Measurements from ENCODE around the gene AGBL5.
A peak's percentile ranks its signal among the peaks of the same experiment; 100 is the strongest.

AGBL5 gene

GRCh38 chr2:27050996-27051901, at the start of gene AGBL5:
TSS of gene AGBL5 (plus strand) at chr2:27051668. CDS start at chr2:27052959, 1,291 bp downstream.
- peak; percentile 94 for DNase-seq

DNA sequence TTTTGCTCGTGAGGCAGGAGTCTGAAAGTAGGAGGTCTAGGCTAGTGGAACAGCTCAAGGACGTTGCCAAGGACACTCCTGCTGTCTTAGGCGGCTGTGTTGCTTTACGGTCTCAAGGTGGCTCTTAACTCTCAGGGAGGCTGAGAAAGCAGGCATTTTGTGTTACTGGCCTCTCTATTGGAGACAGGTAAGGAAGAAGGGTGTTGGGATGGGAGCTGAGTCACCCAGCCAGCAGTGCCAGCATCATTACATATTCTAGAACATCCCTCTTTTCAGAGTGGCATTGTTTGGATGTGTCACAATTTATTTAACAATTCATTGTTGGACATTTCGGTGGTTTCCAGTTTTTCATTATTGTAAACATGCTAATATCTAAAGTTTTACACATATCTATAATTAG, 49.5 kb upstream of the AGBL5 start:
- DNase-seq: no peak

DNA sequence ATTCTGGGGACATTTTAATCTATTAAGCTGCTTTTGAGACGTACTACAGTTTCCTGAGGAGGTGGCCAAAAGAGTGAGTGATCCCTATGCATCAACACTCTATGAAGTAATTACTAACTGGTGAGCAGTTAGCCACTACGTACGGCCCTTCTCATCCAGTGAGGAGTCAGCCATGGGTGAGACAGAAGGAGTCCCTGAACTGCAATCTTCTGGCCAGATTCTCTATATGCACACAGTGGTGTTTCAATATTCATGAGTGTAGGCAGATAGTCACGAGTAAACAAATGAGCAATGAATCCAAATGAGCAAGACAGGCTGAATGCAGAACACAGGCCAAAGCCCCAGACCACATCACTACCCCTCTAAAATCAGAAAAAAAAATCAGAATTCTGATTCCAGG, 48.5 kb upstream of the AGBL5 start:
- DNase-seq: no peak

DNA sequence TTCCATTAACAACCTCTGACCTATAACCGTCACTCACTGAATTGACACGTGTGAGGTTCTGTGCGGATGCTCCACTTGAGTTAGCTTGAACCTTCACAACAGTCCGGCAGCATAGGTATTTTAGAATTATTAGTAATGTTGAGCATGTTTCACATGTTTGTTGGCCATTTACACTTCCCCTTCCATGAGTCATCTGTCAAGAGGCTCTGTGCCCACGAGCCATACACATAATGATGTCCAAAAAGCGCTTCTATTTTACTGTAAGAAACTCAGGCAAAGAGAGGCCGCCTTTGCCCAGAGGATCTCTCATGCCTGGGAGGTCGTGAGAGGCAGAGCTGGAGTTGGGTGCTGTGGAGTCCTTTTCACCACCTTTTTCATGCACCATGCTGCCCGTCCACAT, 47.6 kb upstream of the AGBL5 start:
- no peak for DNase-seq

DNA sequence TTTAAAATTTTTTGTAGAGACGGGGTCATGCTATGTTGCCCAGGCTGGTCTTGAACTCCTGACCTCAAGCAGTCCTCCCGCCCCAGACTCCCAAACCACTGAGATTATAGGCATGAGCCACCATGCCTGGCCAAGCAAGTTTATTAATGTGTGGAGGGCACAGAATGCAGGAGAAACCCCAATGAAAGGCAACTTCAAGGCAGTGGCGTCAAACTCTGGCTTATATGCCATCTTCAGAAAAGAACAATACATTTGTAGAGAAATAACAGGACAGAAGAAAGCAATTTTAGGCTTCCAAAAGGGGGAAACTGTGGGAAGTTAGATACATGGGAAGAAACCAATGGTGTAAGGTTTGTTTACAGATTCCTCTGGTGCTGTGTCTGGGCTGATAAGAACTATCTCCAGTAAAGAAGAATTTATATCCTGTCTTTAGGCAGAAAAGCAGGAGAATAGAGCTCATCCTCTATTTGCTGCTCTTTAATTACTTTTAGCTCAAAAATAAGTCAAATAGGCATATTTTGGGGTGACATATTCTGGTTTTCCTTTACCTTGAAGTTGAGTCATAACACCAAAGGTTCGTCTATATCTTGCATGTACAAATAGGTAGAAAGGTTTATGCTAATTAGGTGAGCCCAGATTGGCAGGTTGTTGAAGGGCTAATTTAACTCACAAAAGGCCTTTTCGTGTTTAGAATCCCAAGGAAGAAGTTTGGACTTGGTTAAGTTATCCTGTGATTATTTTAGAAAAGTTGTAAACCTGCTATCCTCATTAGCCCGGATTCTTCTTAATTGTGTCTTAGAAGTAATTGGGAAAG, 44.7 kb upstream of the AGBL5 start:
- no peak for DNase-seq

DNA sequence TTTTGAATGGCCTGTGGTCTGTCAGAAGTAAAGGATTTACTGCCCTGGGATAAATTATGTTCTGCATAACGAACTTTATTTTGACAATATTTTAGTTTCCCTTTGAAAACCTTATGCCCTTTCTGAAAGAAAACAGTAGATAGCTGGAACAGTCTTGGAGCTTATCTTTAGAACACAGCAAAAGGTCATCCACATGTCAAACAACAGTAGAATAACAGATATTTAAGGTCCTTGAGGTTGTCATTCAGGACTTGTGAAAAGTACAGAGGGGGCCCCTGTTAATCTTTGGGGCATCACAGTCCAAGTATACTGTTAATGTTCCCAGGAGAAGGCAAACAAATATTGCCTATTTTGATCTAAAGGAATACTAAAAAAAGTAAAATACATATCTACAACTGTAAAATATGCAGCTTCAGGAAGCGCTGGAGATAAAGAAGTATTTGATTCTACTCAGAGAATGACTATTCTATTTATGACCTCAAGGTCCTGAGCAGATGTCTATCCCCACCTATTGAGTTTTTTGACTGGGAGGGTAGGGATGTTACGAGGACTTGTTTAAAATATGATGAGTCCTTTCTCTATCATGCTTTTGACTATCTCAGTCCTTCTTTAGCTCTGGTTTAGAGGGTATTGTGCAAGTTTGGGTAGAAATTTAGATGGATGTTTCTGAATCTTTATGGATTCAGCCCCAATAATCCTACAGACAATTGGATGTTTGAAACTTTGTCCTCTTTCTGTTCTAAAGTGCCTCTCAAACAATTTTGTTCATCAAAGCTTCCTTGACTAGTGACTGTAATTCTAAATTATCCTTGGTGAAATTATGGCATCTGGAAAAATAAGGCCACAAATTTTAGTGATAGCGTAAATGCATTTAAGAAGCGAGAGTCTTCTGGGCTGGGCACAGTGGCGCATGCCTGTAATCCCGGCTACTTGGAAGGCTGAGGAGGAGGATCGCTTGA, 43.8 kb upstream of the AGBL5 start:
- no peak for DNase-seq

- no peak for DNase-seq
These were observed 42.8 kb upstream of the AGBL5 start for GRCh38 chr2:27008678-27009077.

GRCh38 chr2:27009083-27009482, 42.4 kb upstream of the AGBL5 start:
- no peak for DNase-seq

GRCh38 chr2:27009716-27010115, 41.8 kb upstream of the AGBL5 start:
- no peak for DNase-seq

DNA sequence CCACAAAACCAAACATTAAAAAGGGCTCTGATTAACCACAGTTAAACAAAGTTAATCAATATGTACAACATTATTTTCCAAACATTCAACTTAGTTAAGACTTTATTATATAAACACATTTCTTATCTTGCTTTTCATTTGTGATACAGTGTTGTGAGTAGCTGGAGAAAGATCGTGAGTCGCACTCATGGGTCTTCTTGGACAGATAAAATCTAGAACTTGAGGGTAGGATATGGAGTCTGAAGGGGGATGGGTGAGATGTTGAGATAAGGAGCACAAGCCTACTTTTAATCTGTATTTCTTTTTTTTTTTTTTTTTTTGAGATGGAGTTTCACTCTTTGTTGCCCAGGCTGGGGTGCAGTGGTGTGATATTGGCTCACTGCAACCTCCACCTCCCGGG, 41.3 kb upstream of the AGBL5 start:
- DNase-seq: no peak

DNA sequence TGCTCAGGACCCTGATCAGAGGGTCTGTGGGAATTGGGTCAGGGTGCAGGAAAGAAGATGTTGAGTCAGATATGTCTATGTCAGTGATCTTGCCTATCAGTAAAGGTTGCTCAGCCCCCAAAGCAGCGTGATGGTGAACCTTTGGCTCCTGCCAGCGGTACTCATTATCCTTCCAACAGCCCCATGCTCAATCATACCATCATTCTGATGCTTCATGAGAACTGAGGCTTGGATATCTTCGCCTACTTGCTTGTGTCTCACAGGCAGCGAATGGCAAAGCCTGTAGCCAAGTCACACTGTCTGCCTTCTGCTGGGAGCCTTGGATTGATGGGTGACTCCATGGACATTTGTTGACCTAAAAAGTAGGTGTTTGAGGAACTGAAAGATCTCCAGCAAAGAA, 37.7 kb upstream of the AGBL5 start:
- DNase-seq: no peak

DNA sequence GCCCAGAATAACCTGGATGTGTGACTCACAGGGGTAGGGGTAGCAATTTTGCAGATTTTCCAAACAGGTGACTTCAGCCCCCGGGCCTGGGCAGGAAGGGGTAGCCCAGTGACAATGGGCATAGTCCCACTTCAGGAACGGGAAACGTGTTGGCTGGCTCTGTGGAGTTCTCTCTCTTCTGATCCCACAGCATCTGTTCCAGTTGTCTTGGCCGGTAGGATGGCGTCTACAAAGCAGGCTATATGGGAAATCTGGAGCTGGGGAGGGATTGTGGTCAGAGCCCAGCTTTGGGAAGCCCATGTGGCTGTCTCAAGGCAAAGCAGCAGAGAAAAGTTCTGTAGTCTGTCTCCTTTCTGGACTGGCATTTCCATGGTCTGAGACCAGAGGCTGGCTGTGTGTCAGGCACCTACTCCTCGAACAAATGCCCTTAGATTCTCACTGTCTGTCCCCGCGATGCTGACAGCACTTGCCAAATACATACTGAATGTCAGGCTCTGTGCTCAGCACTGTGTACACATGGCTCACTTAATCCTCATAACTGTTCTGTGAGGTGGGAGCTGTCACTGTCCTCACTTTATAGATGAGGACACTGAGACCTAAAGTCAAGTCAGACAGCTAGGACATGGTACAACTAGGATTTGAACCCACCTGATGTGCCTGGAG, 36.6 kb upstream of the AGBL5 start:
- DNase-seq: no peak

GRCh38 chr2:27016801-27017325, 34.6 kb upstream of the AGBL5 start:
- peak; percentile 52 for DNase-seq

DNA sequence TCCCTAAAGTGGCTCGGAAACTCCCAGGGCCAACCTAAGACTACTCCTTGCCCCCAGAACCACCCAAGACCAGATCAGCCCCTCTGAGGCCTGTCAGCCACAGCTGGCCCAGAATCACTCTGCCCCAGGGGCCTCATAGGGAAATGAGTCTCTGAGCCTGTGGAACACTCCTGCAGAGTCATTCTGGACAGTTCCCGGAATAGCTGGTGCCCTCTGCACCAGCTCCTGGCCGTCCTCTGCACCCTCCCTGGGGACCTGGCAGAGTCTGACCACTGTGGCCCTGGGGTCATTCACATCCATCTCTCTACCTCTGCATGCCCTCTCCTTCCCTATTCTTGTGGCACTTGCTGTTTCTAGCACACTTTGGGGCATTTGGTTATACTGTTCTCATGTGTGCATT, 33.3 kb upstream of the AGBL5 start:
- no peak for DNase-seq

DNA sequence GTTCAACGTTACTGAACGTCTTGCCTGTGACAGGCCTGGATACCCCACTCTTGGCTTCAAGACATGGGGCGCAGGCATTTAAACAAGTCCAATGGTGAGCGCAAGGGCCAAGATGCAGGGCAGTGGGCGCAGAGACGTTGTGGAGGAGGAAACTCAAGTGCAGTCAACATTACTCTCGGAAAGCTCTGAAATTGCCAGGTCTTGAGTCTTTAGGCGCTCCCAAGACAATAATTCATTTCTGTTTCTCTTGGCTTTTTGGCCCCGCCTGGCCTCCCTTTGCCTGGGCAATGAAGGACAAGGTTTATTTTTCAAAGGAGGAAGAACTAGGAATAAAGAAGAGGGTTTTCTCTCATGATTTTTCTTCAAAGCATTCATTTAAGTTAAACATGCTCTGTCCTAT, 32.0 kb upstream of the AGBL5 start:
- DNase-seq: no peak

DNA sequence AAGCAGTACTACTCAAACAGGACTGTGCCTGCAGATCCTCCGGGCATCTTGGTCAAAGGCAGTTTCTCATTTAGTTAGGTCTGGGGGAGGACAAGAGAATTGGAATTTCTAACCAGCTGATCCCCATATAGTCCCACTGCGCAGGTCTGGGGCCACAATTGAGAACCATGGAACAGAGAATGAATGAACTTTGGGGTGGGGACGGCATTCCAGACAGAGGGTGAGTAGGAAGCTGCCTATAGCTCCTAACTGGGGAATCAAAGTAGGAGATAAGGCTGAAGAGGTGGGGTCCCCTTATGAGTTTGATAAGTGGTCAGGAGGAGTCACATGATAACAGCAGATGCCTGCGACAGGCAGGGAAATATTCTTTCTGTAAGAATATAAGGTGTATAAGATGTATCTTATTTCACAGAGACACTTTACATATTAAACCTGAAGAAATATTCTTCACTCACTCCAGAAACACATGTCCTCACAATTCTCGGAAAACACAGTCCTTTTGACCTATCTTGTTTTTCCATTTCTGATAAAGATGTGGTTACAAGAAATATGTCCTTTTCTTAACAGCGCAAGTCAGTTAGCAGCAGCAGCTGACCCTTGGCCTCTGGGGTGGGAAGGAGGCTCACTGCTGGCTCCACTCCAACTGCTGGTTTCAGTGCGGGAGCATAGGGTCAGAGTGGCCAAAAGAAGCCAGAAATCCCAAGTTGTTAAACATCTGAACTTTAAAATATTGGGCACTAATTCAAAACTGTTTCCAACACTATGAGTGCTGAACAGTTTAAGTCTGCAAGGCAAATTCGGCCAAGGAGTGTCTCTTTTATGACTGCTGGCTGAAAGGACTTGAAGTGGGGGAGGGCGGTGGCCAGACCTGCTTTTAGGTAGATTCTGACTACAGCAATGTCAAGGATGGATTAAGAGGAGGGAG, 31.3 kb upstream of the AGBL5 start:
- DNase-seq: no peak

GRCh38 chr2:27021253-27022049, 30.0 kb upstream of the AGBL5 start:
- no peak for DNase-seq

DNA sequence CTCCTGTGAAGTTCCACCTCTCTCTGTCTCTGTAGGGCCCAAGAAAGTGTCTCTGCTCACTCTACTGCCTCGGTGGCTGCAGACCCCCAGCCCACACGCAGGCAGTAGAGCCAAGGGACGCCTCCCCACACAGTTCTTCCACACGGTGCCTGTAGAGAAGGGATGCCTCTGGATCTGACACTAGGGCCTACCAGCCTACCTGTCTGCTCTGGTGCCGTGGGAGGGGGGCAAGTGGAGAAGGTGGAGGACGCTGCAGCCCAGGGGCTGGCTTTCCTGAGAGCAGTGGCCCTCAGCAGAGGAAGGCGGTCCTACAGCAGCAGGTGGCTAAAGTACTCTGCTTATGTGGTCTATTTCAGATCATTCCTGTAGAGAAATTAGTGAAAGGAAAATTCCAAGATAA, 27.7 kb upstream of the AGBL5 start:
- no peak for DNase-seq

GRCh38 chr2:27024188-27024587, 27.3 kb upstream of the AGBL5 start:
- no peak for DNase-seq

- no peak for DNase-seq
These were observed 26.7 kb upstream of the AGBL5 start for GRCh38 chr2:27024812-27025211.

All from activated naive CD4-positive, alpha-beta T cell treated with anti-CD3 and anti-CD28 coated beads, Interleukin-2, amount 50 U/mL, for 16 hours (primary cell).